PC-9 (cell line): Measurements from ENCODE around the gene ETNK1. TPM values are rescaled to one million over a fixed set of nuclear protein-coding genes. Genes with fewer than 3 reads are reported as not detected.

Source experiments
- BruUV-seq: library from RNA; stranded (reverse); fragments of 400-500 nt; replicated peaks from 2 replicates; lab custom pipeline; 2021; lab: Mats Ljungman, UMichigan
- CTCF ChIA-PET: fragments of 300-600 bp; sonication (Branson Sonifier 250); formaldehyde crosslinking; loops from one replicate; lab custom pipeline; 2022; ENCODE audit warnings: antibody characterized with exemption; lab: Charles Lee
- POLR2A ChIA-PET: fragments of 300-600 bp; sonication (Branson Sonifier 250); formaldehyde crosslinking; loops from one replicate; lab custom pipeline; 2022; ENCODE audit warnings: antibody characterized with exemption; ENCODE audit not compliant: unreplicated experiment; lab: Charles Lee
- DNase-seq, 2 experiments: peaks; one replicate each; pipeline versions ENCODE4 v3.0.0 to v3.0.0-alpha.2; 2015 to 2022; ENCODE audit warnings: mixed read lengths in 1 of 2
- H2AFZ ChIP-seq: fragments of 200-600 bp; sonication (generic); 2 replicates; pipeline ENCODE4 v1.8.1; 2017; ENCODE audit warnings: antibody characterized with exemption
- H3F3A ChIP-seq: fragments of 200-600 bp; sonication (generic); 2 replicates; pipeline ENCODE4 v1.8.1; 2017; ENCODE audit warnings: antibody characterized with exemption, mild to moderate bottlenecking, low read depth; ENCODE audit not compliant: insufficient read depth
- H3K27ac ChIP-seq: fragments of 200-600 bp; sonication (generic); 2 replicates; pipeline ENCODE4 v1.6.1; 2016; ENCODE audit warnings: mixed run types
- H3K27me3 ChIP-seq: fragments of 200-600 bp; sonication (generic); 2 replicates; pipeline ENCODE4 v1.6.1; 2016; ENCODE audit warnings: low read depth, mixed run types; ENCODE audit not compliant: insufficient read depth
- H3K36me3 ChIP-seq: fragments of 200-600 bp; sonication (generic); 2 replicates; pipeline ENCODE4 v1.6.1; 2016; ENCODE audit warnings: low read depth, mixed run types
- H3K4me1 ChIP-seq: fragments of 200-600 bp; sonication (generic); replicated peaks from 2 replicates; pipeline ENCODE4 v1.6.1; 2016; ENCODE audit warnings: mixed run types; ENCODE audit not compliant: insufficient read depth
- H3K4me2 ChIP-seq: fragments of 200-600 bp; sonication (generic); 2 replicates; pipeline ENCODE4 v1.6.1; 2017; ENCODE audit warnings: mixed run types
- H3K4me3 ChIP-seq: fragments of 200-600 bp; sonication (generic); 2 replicates; pipeline ENCODE4 v1.6.1; 2016; ENCODE audit warnings: mixed run types
- H3K79me2 ChIP-seq: fragments of 200-600 bp; sonication (generic); 2 replicates; pipeline ENCODE4 v1.6.1; 2017; ENCODE audit warnings: low read depth, mixed run types
- H3K9me2 ChIP-seq: fragments of 200-600 bp; sonication (generic); 2 replicates; pipeline ENCODE4 v1.8.1; 2017; ENCODE audit warnings: mild to moderate bottlenecking; ENCODE audit not compliant: insufficient read depth
- H3K9me3 ChIP-seq: fragments of 200-600 bp; sonication (generic); 2 replicates; pipeline ENCODE4 v1.8.1; 2016; ENCODE audit warnings: low read depth; ENCODE audit not compliant: insufficient read depth
- H4K20me1 ChIP-seq: fragments of 200-600 bp; sonication (generic); 2 replicates; pipeline ENCODE4 v1.8.1; 2017; ENCODE audit not compliant: insufficient read depth
- CTCF ChIP-seq: fragments of 200-600 bp; sonication (generic); conservative IDR thresholded peaks from 2 replicates; pipeline ENCODE4 v1.6.1; 2017; ENCODE audit warnings: mixed run types, antibody characterized with exemption, mild to moderate bottlenecking, moderate library complexity
- EZH2 ChIP-seq: fragments of 200-600 bp; sonication (generic); IDR thresholded peaks from 2 replicates; pipeline ENCODE4 v1.8.0; 2017; ENCODE audit warnings: antibody characterized with exemption, low read depth
- intact Hi-C: fragments of 100-400 bp; cut with micrococcal nuclease; formaldehyde crosslinking; loops from one replicate; pipeline ENCODE4 v1.10.0; 2022; ENCODE audit not compliant: unreplicated experiment
- total RNA-seq: library from RNA; stranded (reverse); gene quantifications from 2 replicates; pipeline ENCODE4 v1.2.3, GENCODE V29; 2021

ETNK1 gene
- total RNA-seq, 1 experiment from 2014 or later = 87.9 TPM

GRCh38 chr12:22625762-22626294 is 857 bp downstream of the ETNK1 start:
- peak in 1 of 2 experiments; percentile 31 for DNase-seq
- Histone ChIP-seq H3K9me2 (no peaks in the 10 kb centered on the region), H4K20me1 (peaks cover 10% of the 10 kb centered on the region), H3K4me1 (peaks cover 38% of the 10 kb centered on the region), H3K9me3 (no peaks in the 10 kb centered on the region), H3K27me3 (no peaks in the 10 kb centered on the region), H3K4me3 (peak overlapping the region; percentile 98), H3K27ac (peak overlapping the region; percentile 85), H3K79me2 (peaks cover 54% of the 10 kb centered on the region), H3K4me2 (peak overlapping the region; percentile 94), H3F3A (no peaks in the 10 kb centered on the region), H3K36me3 (0 out of 2 replicates have a peak, but pooled peaks cover 4% of the 10 kb centered on the region), H2AFZ (peak overlapping the region; percentile 95)
- ChIA-PET POLR2A (no interaction called here), CTCF (no interaction called here)
- TF ChIP-seq CTCF = no peak
- TF ChIP-seq EZH2 = no peak
- intact Hi-C loops = loop anchor here (1.0 to 10.0 kb wide), 4 partner anchors 82 to 579 kb away; partner anchors contain the start of genes C2CD5 and CMAS
- BruUV-seq = no TSS peak

- Histone ChIP-seq H3K9me2 (no peaks in the 10 kb centered on the region), H3K4me1 (peaks cover 38% of the 10 kb centered on the region), H3K4me2 (peak overlapping the region; percentile 94), H3K4me3 (peak overlapping the region; percentile 98), H4K20me1 (peaks cover 10% of the 10 kb centered on the region), H3K27me3 (no peaks in the 10 kb centered on the region), H3K36me3 (0 out of 2 replicates have a peak, but pooled peaks cover 4% of the 10 kb centered on the region), H2AFZ (0 out of 2 replicates have a peak overlapping the region, but pooled peaks have one; percentile 95), H3K79me2 (peaks cover 59% of the 10 kb centered on the region), H3K9me3 (no peaks in the 10 kb centered on the region), H3K27ac (peak overlapping the region; percentile 85), H3F3A (peaks cover 2% of the 10 kb centered on the region; the same call in 1 of the 2 replicates)
- no peak for TF ChIP-seq EZH2
- POLR2A ChIA-PET = no interaction called here
- CTCF ChIA-PET = no interaction called here
- BruUV-seq = no TSS peak
- no peak for DNase-seq
- intact Hi-C loops = loop anchor here (5.0 to 10.0 kb wide), 3 partner anchors 162 to 579 kb away; partner anchors contain the start of gene CMAS
These were observed 1.4 kb downstream of the ETNK1 start for GRCh38 chr12:22626406-22626805.

- Histone ChIP-seq H3K4me2 (peak overlapping the region; percentile 94), H3K79me2 (peaks cover 67% of the 10 kb centered on the region), H3K9me3 (no peaks in the 10 kb centered on the region), H4K20me1 (peaks cover 10% of the 10 kb centered on the region), H2AFZ (no peak overlapping the region), H3F3A (peaks cover 5% of the 10 kb centered on the region; the same call in 1 of the 2 replicates), H3K4me1 (peaks cover 38% of the 10 kb centered on the region), H3K36me3 (0 out of 2 replicates have a peak, but pooled peaks cover 4% of the 10 kb centered on the region), H3K9me2 (no peaks in the 10 kb centered on the region), H3K27ac (peak overlapping the region; percentile 85; the same call in 1 of the 2 replicates), H3K4me3 (peak overlapping the region; percentile 98), H3K27me3 (no peaks in the 10 kb centered on the region)
- no peak for DNase-seq
- ChIA-PET POLR2A (interaction anchor here (0.6 kb wide), 1 partner anchor 983 kb away, joined by 10 read pairs; no protein-coding TSS in a partner anchor), CTCF (no interaction called here)
- BruUV-seq = no TSS peak
- TF ChIP-seq CTCF = no peak
- TF ChIP-seq EZH2 = no peak
- intact Hi-C loops = loop anchor here (5.0 to 10.0 kb wide), 3 partner anchors 163 to 580 kb away; partner anchors contain the start of gene CMAS
These were observed 2.4 kb downstream of the ETNK1 start for GRCh38 chr12:22627371-22627770.
